ENCODE data around the gene COX4I2. TPM values are rescaled to one million over a fixed set of nuclear protein-coding genes. Genes with fewer than 3 reads are reported as not detected.
"Not testable (repeated sequence)": the region's sequence is repeated elsewhere in the genome, so short reads cannot be mapped to it uniquely, and the experiment has no call there.

The COX4I2 gene
- total RNA-seq, 1 donor from 2014 or later = not detected

DNA sequence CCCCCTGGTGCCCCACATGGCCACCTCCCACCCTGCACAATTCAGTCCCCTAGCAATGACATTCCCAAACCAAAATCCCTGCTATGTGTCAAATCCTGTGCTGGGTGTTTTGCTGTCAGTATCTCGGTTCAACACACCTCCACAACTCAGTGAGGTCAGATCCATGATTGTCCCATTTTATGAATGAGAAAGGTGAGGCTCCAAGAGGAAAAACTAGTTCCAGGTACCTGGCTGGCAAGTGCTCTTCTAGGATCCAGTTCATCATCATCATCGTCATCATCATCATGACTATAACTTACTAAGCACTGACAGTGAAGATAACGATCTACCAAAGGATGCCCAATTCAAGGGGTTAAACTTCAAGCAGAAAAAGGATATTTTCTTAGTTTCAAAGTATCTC, 17.5 kb upstream of the COX4I2 start:
- intact Hi-C loops (cut with micrococcal nuclease) = no loop called here
- no peak overlapping the region for H3K27ac Mint-ChIP-seq
- TF ChIP-seq, protein P1, sequence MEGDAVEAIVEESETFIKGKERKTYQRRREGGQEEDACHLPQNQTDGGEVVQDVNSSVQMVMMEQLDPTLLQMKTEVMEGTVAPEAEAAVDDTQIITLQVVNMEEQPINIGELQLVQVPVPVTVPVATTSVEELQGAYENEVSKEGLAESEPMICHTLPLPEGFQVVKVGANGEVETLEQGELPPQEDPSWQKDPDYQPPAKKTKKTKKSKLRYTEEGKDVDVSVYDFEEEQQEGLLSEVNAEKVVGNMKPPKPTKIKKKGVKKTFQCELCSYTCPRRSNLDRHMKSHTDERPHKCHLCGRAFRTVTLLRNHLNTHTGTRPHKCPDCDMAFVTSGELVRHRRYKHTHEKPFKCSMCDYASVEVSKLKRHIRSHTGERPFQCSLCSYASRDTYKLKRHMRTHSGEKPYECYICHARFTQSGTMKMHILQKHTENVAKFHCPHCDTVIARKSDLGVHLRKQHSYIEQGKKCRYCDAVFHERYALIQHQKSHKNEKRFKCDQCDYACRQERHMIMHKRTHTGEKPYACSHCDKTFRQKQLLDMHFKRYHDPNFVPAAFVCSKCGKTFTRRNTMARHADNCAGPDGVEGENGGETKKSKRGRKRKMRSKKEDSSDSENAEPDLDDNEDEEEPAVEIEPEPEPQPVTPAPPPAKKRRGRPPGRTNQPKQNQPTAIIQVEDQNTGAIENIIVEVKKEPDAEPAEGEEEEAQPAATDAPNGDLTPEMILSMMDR (IDR thresholded peaks at IDR 0.05) = no peak
- DNase-seq = no peak
- peaks cover 31% of the 10 kb centered on the region for H3K4me1 Mint-ChIP-seq
- POLR2A ChIA-PET = no interaction called here
- H3K27me3 Mint-ChIP-seq = peaks cover 2% of the 10 kb centered on the region
- H3K4me3 Mint-ChIP-seq = no peak overlapping the region
- no peaks in the 10 kb centered on the region for H3K9me3 Mint-ChIP-seq
- no peak for ATAC-seq (ENCODE audit: low read depth)
- CTCF ChIA-PET = no interaction called here
- no peaks in the 10 kb centered on the region for H3K36me3 Mint-ChIP-seq (ENCODE audit: low read depth)

DNA sequence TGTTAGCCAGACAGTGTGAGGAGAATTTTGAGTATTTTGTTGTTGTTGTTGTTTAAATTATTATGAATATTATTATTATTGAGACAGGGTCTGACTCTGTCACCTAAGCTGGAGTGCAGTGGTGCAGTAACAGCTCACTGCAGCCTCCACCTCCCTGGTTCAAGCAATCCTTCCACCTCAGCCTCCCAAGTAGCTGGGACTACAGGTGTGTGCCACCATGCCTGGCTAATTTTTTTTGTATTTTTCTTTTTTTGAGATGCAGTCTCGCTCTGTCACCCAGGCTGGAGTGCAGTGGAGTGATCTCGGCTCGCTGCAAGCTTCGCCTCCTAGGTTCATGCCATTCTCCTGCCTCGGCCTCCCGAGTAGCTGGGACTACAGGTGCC, 14.6 kb upstream of the COX4I2 start:
- DNase-seq; H3K4me3 Mint-ChIP-seq; CTCF ChIA-PET; H3K36me3 Mint-ChIP-seq (ENCODE audit: low read depth); H3K27ac Mint-ChIP-seq; H3K27me3 Mint-ChIP-seq; ATAC-seq (ENCODE audit: low read depth); H3K9me3 Mint-ChIP-seq; POLR2A ChIA-PET; intact Hi-C loops (cut with micrococcal nuclease): not testable (repeated sequence)
- H3K4me1 Mint-ChIP-seq = peaks cover 31% of the 10 kb centered on the region

DNA sequence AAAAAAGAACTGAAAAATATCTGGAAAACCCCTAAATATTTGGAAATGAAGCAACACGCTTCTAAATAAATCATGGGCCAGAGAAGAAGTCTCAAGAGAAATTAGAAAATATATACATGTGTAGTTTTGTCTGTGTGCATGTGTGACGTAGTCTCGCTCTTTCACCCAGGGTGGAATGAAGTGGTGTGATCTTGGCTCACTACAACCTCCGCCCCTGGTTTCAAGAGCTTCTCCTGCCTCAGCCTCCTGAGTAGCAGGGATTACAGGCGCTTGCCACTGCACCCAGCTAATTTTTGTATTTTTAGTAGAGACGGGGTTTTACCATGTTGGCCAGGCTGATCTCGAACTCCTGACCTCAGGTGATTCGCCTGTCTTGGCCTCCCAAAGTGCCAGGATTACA, 11.2 kb upstream of the COX4I2 start:
- CTCF ChIA-PET; H3K36me3 Mint-ChIP-seq (ENCODE audit: low read depth); POLR2A ChIA-PET; H3K27me3 Mint-ChIP-seq; intact Hi-C loops (cut with micrococcal nuclease); H3K9me3 Mint-ChIP-seq; H3K27ac Mint-ChIP-seq; DNase-seq; H3K4me3 Mint-ChIP-seq; ATAC-seq (ENCODE audit: low read depth): not testable (repeated sequence)
- H3K4me1 Mint-ChIP-seq = peaks cover 18% of the 10 kb centered on the region

DNA sequence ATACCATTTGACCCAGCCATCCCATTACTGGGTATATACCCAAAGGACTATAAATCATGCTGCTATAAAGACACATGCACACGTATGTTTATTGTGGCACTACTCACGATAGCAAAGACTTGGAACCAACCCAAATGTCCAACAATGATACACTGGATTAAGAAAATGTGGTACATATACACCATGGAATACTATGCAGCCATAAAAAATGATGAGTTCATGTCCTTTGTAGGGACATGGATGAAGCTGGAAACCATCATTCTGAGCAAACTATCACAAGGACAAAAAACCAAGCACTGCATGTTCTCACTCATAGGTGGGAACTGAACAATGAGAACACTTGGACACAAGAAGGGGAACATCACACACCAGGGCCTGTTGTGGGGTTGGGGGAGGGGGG, 9.7 kb upstream of the COX4I2 start:
- H3K9me3 Mint-ChIP-seq; H3K4me3 Mint-ChIP-seq; H3K27ac Mint-ChIP-seq; H3K4me1 Mint-ChIP-seq; POLR2A ChIA-PET; ATAC-seq (ENCODE audit: low read depth); H3K27me3 Mint-ChIP-seq; H3K36me3 Mint-ChIP-seq (ENCODE audit: low read depth); intact Hi-C loops (cut with micrococcal nuclease); DNase-seq; CTCF ChIA-PET: not testable (repeated sequence)

DNA sequence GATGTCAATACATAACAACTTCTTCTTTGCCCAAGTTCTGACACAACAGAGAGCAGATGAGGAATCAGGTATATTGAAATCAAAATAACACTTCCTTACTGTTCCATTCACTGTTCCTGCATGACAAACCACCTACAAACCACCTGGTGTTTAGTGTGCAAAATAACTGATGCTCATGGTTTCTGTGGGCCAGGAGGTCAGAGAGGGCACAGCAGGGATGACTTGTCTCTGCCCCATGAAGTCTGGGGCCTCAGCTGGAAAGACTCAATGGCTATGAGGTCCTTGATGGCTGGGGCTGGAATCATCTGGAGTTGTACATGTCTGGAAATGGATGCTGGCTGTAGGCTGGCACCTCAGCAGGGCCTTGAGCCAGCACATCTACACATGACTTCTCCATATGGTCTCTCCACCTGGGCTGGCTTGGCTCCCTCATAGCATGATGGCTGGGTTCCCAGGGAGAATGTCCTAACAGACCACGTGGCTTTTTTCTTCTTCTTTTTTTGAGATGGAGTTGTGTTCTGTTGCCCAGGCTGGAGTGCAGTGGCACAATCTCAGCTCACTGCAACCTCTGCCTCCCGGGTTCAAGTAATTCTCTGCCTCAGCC, 7.4 kb upstream of the COX4I2 start:
- DNase-seq = no peak
- POLR2A ChIA-PET = interaction anchor here (0.6 kb wide), 1 partner anchor 60 kb away, joined by 4 read pairs; no protein-coding TSS in a partner anchor
- no peak overlapping the region for H3K27ac Mint-ChIP-seq
- TF ChIP-seq, protein P1 (IDR thresholded peaks at IDR 0.05) = no peak
- ATAC-seq (ENCODE audit: low read depth) = no peak
- peaks cover 6% of the 10 kb centered on the region for H3K4me1 Mint-ChIP-seq
- CTCF ChIA-PET = no interaction called here
- intact Hi-C loops (cut with micrococcal nuclease) = no loop called here
- H3K9me3 Mint-ChIP-seq = peaks cover 2% of the 10 kb centered on the region
- no peaks in the 10 kb centered on the region for H3K36me3 Mint-ChIP-seq (ENCODE audit: low read depth)
- H3K4me3 Mint-ChIP-seq = no peak overlapping the region
- no peaks in the 10 kb centered on the region for H3K27me3 Mint-ChIP-seq

DNA sequence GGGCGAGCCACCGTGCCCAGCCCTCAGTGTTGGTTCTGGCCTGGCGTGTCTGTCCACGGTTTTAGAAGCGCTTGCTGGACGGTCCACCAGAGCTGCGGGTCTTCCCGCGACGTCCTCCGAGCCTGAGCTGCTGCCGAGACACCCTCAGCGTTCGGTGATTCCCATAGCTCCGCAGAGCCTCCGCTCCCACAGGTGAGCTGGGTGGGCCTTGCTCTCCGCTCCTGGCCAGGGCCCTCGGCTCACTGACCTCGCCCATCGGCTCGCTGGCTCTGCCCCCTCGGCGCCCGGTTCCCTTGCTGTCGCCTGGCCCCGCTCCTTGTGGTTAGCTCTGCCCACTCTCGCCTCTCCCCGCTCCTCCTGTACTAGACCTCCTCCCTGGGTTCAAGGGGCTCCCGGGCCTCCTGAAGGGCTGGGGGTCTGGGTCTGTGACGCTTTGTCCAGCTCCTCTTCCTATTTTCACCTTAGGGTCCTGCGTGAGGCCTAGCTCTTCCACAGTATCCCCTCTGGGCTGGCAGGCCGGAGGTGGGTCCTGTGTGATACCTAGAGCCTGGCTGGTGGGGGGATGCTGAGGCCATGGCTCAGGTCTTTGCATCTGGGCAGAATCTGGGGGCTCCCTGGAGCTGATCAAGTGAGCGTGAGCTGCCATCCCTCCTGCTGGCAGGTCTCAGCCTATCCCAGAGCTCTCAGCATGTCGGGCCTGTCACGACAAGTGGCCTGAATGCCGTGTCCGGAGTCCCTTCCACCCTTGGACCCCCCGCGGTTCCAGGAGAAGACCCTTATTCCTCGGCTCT, 5.0 kb upstream of the COX4I2 start:
- Mint-ChIP-seq H3K9me3 (peaks cover under 1% of the 10 kb centered on the region), H3K4me3 (no peak overlapping the region), H3K4me1 (no peaks in the 10 kb centered on the region), H3K27me3 (peaks cover 1% of the 10 kb centered on the region), H3K36me3 (ENCODE audit: low read depth) (no peaks in the 10 kb centered on the region), H3K27ac (no peak overlapping the region)
- no peak for DNase-seq
- ChIA-PET POLR2A (interaction anchor here (2.5 kb wide), 1 partner anchor 91 kb away, joined by 9 read pairs; the partner anchor contains the start of gene BCL2L1), CTCF (interaction anchor here (0.8 to 1.1 kb wide), 2 partner anchors 20 to 91 kb away, joined by 3 read pairs; no protein-coding TSS in a partner anchor)
- TF ChIP-seq, protein P1 (IDR thresholded peaks at IDR 0.05) = no peak
- intact Hi-C loops (cut with micrococcal nuclease) = no loop called here
- no peak for ATAC-seq (ENCODE audit: low read depth)

Measured in activated B cell treated with CpG ODN at 0.5 μM for 24 hours (primary cell).